Hepatic stellate cell (primary cell): ENCODE measurements around the gene TUNAR.

Experiments used
- DNase-seq: peaks from one replicate; pipeline ENCODE4 v3.0.0; 2011; ENCODE audit warnings: low spot score

TUNAR gene

DNA sequence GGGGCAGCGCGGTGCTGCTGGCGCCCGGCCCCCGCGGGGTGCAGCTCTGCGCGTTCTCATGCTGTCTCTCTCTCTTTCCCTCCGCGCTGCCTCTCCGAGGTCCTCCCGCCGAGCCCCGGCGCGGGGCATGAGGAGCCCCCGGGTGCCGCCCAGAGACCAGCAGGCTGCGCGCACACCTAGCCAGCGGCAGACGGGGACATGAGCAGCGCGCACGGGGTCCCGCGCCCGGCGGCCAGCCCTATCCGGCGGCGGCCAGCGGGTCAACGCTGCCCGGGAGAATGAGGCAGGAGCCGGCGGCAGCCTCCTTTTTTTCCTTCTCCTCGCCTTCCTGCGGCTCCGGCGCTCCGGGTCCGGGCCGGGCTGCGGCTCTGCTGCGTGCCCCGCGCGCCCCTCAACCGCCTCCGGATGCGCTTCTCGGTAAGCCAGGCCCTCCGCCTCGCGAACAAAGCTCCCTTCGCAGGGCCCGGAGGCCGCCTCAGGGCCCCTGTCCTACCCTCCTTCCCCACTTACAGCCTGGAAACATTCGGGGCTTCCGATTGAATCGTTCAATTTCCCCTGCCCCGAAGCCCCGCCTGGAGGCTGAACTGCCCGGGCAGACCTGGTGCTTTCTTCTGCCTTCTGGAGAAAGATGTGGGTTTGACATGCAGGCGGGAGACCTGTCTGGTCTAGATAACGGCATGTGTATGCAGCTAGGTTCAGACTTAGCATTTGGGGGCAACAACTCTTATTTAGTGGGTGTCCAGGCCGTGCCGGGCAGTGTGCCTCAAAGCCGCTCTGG, at the start of gene TUNAR:
TSS of gene TUNAR (plus strand) at position 72 of the 778 bp plus-strand sequence.
- DNase-seq, result no peak

DNA sequence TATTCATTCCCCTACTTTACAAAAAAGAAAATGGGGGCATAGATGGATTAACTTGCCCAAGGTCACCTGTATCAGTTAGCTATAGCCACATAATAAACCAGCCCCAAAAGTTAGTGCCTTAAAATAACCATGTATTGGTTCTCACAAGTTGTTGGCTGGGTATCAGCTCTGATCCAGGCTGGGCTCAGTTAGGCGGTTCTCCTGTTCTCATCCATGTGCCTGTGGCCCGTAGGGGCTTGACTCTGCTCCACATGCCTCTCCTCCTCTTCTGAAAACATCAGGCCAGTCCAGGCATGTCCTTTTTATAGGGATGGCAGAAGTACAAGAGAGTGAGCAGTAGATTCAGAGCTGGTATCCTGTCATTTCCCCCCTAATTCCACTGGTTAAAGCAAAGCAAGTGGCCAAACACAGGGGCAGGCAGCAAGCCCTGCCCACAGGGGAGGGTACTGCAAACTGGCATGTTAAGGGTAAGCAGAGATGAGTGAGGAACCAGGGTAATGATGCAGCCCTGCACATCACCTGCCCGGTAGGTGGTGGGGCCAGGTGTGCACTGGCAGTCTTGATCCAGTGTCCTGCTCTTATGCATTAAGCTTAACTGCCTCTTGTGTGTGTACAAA, 47.9 kb upstream of the TUNAR start:
- no peak for DNase-seq

DNA sequence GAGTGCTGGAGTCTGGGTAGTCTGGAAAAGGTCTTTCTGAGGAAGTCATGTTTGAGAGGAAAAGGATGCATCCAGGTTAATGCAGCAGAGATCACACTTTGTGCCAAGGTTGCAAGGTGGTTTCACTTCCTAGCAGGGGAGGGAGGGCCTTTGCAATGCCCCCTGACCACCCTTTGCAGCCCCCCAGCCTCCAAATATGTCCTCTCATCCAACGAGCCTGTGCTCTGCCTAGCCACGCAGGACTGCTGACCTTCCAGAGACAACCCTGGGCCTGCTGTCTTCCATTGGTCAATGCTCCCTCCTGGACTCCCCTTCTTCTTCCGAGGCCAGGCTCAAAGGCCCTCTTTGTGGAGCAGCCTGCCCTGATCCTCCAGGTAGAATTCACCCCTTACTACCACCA, 47.3 kb upstream of the TUNAR start:
- DNase-seq, result no peak

DNA sequence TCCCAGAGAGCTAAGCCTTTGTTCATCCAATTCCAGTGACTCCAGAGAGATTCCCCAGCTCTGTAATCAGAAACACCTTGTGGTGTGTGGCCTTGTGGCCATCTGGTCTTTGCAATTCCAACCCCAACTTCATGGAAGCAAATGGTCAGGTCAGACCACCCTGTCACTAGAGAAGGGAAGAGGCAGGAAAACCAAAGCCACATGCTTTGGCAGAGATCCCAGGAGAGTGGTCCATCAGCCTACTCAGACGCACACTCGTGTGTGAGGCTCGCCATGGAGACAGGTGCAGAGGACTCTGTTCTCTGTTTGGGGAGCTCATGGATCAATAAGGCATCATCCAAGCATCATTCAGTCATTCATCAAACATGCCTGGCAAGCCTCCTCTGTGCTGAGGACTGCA, 46.2 kb upstream of the TUNAR start:
- no peak for DNase-seq

DNA sequence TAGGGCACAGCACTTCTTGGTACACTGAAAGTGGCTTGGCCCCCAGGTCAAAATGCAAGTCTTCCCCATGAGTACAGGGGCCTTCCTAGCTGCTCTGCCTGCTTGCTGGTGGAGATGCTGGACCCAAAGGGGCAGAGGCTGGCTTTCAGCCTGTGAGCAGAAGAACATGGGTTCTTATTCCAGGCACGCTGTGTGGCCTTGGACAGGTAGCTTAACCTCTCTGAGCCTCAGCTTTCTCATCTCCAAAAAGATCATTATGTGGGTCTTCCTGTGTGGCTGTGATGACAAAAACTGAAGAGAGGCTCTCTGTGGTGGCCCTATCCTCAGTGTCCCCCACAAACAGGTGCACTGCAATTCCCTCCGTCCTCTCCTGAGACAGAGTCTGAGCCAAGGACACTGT, 45.6 kb upstream of the TUNAR start:
- no peak for DNase-seq

DNA sequence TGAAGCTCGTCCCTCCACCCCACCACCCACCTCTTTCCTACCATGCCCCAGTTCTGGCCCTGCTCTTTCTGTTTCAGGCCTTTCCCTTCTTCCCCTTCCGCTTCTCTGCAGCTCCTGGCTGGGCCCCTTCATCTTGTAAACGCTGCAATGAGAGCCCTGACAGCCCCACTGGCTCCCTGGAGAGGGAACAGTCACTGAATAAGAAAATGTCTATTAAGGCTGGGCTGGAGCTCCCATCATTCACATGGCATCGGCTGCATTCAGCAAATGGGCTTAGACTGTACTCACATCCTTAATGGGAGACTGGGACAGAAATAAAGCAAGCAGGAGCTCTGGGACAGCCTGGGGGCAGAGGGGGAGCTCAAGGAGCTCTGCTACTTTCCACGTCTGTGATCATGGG, 45.2 kb upstream of the TUNAR start:
- no peak for DNase-seq

DNA sequence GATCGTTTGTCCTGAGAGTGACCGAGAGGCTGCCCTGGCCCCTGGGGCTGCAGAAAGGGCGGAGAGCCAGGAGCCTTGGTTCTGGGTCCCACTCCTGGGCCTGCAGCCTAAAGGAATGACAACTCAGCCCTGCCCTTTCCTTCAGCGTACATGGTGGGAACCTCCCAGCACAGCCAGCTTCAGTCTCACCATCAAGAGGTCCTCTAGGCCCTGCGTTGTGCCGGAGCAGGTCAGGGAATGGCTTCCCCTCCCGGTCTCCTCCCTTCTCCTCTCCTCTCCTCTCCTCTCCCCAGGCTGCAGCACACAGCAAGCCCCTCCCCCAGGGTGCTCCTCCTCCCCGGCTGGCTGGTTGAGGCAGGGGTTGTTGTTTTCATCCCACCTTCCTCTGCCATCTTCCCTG, 44.6 kb upstream of the TUNAR start:
- DNase-seq, result no peak

DNA sequence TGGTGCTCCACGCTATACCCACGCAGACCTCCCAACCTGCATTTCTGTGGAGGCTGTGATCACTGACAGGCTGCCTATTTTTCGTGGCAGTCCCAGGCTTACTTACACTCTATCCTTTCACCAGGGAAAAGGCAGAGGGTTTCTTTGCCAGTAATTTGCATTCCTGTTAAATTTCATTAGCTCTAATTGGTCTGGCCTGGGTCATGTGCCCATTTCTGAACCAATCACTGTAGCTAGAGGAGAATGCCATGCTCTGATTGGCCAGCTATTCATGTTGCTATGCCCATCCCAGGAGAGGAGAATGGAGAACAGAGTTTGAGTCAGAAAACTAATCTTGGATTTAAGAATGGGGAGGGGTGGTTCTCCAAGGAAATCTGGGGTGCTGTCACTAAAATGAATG, 43.2 kb upstream of the TUNAR start:
- DNase-seq, result no peak

DNA sequence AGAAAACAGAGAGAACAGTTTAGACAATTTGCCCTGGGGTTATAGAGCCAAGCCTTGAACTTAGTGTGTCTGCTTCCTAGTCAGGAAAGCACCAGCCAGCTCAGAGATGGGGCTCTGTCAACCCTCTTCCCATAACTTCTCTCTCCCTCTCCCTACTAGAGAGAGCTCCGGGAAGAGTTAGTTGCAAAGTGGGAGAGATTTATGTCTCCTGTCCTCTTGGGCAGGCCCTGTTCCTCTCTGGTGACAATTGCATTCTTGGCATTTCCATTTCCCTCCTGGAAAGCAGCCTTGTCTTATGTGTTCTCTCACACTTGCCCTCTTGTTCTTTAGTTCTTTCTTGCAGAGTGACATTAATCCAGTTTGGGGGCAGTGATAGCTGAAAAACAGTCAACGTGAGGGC, 42.1 kb upstream of the TUNAR start:
- no peak for DNase-seq

DNA sequence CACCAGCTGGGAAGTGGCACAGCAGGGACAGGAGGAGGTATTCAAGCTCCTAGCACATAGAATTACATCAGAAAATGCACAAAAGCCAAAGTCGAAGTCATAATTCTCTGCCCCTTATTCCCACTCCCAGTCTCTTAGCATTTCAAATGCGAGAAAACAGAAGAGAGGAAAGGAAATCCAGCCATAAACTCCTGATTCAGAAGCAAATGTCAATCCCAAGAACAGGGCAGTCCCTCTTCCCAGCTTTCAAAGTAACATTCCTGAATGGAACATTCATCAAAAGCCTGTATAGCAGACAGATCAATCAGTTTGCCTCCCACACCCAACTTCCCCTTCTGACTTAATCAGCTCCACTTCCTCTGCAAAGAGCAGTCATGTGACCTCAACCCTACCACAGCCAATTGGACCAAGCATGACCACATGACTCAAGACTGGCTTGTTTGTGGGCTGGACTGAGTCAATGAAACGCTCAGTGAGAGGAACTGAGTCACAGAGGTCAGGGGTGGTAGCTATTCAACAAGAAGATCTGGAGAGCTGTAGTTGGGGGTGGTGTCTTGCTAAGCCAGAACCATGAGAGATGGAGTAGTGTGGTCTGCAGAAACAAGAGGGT, 41.4 kb upstream of the TUNAR start:
- DNase-seq, result no peak

DNA sequence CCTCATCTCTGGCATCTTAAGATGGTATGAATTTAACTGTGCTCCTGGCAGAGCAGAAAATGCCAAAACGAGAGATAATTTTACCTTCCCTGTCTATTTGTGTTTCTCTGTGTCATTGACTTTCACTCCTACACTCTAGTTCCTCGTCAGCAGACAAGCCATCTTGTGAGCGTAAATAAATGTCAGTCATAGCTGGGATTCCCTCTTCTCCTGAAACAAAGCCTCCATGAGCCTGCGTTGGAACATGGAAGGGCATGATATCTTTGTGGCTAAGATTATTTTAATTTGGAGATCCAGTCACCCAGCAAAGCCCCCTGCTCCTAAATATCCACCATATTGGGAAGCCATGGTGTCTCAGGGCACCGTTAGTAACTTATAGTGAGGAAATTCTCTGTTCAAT, 37.8 kb upstream of the TUNAR start:
- no peak for DNase-seq

DNA sequence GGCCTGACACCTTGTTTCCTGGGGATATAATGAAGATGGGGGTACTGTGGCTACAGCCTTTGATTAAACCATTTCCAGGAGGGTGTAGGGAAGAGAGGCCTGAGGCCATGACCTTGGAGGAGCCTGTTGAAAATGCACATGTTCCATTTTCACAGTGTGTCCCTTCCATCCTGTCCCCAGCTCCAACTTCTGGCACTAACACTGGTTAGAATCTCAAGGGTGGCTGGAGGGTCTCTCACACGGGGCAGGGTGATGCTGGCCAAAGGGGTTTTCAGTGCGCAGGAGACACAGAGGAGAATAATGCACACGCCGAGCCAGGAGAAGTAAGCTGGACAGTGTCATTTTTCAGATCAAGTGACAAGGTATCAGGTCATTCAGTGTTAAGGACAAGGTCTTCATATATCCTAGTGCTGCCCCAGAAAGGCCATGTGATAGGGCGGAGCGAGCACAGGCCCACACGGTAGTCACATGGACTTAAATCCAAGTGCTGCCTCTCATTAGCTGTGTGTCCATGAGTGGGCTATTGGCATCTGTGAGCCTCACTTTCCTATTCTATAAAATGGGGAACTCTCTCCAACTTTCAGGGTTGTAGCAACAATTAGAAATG, 36.4 kb upstream of the TUNAR start:
- DNase-seq, result no peak

DNA sequence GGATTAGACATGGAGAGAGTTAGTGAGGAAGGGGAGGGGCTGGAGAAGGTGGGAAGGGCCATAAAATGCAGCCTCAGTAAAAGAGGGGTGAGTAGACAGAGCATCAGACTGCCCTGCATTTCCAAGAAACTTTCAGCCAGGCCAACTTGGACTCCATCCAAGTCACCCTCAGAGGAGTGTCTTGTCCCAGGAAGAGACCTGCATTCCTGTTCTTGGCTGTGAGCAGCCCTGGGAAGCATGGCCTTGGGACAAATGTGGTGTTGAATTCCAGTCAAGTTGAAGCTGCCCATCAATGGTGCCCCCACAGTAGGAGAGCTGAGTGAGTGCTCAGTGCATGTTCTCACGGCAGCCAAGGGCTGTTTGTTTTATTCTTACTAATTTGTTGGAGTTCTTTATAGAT, 35.0 kb upstream of the TUNAR start:
- DNase-seq, result no peak

DNA sequence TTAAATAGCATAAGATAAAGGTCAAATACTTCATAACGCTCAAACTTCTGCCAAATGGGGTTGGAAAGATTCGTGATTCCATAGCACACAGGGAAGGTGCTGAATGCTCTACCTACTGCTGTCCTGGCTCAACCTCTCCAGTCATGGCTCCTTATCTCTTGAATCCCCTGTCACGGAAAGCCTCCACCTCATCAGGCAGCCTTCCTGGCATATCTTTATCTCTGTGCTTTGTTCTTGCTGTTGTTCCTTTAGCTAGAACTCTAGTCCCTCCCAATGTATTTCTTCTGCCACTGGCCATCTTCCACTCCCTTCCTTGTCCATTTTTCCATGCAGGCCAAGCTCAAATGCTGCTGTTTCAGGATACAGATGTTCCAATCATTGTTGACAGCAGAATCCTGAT, 26.9 kb upstream of the TUNAR start:
- DNase-seq, result no peak

DNA sequence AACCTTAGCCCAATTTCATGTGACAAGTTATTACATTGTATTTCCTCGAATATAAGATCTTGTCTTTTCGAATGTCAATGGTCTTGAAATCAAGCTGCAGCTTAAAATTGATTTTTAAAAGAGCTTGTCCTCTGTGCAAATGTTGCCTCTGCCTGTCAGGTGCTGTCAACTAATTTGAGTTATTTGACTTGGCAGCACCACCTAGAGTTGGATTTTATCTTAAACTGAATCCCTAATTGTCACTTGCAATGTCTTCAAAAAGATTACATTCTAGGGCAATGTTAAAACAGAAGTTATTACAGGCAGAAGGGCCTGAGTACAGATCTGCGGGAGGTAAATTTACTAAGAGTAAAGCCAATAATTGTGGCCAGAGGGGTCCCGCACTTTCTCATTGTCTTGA, 26.2 kb upstream of the TUNAR start:
- DNase-seq, result no peak

DNA sequence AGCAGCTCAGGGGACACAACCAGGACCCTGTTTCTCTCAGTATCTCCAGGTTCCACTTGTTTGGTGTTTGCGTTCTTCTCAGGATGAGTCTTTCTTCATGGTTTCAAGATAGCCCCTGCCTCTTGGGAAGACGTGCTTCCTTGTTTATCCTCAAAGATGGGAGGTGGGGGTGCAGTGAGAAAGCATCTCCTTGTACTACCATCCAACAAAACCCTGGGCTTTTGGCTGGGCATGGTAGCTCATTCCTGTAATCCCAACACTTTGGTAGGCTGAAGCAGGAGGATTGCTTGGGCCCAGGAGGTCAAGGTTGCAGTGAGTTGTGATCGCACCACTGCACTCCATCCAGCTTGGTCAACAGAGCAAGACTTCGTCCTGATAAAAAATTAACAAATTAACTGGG, 21.0 kb upstream of the TUNAR start:
- no peak for DNase-seq

DNA sequence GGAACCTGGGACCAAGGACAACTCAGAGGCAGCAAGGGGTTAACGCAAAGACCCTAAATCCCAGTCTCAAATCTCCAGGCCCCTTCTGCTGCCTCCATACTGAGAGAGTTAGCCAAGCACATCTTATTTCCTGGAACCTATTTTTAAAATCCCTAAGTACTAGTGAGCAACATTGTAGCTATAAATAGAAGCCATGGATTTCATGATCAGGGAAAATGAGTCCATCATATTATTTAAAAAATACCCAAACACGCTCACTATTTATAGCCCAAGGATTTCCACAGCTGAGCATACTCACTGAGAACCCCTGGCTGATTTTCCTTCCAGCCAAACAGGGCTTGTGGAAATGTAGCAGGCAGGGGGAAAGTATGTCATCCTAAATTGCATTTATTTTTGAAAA, 19.4 kb upstream of the TUNAR start:
- no peak for DNase-seq

DNA sequence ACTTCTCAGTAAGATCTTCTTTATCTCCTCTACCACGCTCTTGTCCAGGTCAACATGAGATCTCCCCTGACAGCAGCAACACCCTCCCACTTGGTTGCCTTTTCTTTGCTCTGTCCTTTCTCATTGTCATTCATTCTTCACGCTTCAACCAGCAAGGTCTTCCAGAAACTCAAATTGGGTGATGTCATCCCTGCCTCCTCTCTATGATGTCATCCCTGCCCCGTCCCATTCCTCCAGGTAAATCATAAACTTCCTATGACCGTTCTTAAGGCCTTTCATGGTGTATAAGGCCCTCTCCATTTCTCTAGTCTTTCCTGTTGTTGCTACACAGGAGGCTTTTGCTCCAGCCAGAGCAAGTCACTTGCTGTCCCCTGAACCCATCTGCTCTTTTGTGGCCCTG, 17.7 kb upstream of the TUNAR start:
- no peak for DNase-seq

DNA sequence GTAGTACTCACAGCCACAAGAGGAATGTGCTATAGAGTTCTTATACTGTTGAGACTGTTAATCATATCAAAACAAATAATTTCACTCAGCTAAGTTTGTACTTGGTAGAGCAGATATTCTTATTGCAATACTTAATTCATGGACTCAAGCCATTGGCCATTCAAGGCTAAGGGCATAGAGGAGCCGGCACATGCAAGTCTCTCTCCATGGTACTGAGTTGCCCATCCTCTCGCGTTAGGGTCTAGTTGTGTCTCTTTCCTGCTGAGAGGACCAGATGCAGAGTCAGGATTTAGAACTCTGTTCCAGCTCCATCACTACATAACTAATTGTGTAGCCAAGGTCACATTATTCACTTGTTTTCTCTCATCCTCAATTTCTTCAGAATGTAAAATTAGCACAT, 14.4 kb upstream of the TUNAR start:
- no peak for DNase-seq

DNA sequence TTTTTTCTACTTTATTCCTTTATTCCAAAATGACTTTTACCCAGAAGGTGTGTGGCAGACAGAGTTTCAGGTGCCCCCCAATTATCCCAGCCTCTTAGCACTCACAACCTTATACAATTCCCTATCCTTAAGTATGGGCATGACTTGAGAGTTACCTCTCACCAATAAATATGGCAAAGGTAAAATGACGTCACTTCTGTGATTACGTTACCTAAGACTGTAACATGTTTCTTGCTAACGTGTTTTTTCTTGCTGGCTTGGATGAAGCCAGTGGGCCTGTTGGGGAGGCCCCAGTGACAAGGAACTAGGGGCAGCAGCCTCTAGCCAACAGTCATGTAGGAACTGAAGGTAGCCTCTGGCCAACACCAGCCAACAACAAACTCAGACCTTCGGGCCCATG, 13.3 kb upstream of the TUNAR start:
- DNase-seq, result no peak

DNA sequence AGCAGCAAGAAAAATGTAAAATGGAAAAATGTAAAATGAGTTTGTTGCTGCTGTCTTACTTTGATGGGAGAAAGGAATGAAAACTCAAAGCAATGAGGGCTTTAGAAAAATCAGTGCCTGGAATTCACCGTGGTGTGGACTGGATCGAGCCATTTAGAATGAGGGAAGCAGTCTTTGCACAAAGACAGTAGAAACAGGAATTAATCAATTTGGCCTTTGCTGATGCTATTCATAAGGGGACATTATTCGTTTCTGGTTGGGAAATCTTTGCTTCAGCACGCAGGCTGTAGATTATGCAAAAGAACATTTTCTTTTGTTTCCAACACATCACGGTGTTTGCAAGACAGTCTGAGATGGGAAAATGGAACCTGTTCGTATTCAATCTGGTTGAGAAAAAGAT, 6.9 kb upstream of the TUNAR start:
- DNase-seq, result no peak

DNA sequence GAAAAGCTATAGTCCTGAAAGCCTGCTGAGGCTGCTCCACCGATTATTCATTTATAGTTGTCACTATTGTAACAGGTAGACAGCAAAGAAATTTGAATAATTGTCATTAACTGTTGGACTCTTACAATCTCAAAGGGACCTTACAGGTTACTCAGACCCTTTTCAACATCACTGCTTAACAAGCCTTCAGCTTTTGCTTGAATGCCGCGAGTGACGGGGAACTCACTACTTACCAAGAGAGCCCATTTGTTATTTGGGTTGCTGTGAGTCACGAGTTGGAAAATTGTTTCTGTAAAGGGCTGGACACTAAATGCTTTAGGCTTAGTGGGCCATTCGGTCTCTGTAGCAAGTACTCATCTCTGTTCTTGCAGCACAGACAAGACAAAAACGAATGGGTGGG, 5.9 kb upstream of the TUNAR start:
- DNase-seq, result no peak

DNA sequence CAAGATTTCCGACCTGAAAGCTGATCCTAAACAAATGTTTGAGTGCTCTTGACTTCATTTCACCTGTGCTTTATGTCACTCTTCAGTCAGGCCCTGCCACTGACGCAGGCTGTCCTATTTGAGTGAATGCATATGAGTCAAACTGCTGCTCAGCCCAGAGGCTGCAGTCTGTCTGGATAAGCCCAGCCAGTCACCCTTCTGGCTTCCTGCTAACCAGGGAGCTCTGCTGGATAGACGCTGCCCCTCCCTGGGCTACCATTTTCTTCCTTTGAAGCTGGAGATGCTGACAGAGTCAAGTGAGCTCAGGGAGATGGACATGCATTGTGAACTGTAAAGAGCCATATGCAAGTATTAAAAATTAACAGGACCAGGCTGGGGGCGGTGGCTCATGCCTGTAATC, 5.1 kb upstream of the TUNAR start:
- no peak for DNase-seq
